ENCODE results near the gene DYNC1LI1.
A peak's percentile ranks its signal among the peaks of the same experiment; 100 is the strongest.

The DYNC1LI1 gene

DNA sequence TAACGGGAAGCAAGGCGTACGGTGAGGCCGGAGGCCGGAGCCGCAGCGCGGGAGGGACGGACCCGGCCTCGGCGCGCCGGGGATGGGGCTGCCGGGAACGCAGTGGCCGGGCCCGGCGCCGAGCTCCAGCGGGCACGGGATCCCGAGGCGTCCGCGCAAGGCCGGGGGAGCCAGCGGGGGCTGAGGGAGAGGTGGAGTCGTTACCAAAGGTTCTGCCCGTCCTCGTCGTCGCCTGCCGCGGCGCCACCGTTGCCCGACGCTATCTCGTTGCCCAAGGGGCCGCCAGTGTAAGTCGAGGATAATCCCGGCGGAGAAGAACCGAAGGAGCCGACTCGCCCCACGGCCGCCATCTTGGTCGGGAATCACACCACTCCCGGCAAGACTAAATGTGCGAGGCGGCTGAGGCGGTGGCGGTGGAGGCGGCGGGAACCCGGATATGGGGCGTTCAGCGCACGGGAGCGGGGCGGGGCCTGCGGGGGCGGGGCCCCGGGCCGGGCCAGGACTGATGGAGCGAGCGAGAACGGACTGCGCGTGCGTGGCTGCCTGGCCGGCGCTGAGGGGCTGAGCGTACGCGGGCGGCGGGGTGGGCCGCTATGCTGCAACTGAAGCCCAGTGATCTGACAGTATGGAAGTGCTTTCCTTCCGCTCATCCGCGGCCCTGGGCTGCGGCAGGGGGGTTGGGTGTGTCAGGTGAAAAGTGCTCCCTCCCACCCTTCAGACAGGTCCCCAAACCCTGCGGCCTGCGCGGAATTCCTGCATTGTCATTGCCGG lies at the start of gene DYNC1LI1:
Gene DYNC1LI1 (minus strand): TSS at position 438 of the 771 bp plus-strand sequence. CDS start 88 bp downstream, at position 350.
- peak; percentile 71 for DNase-seq (ENCODE audit: low read depth)

DNA sequence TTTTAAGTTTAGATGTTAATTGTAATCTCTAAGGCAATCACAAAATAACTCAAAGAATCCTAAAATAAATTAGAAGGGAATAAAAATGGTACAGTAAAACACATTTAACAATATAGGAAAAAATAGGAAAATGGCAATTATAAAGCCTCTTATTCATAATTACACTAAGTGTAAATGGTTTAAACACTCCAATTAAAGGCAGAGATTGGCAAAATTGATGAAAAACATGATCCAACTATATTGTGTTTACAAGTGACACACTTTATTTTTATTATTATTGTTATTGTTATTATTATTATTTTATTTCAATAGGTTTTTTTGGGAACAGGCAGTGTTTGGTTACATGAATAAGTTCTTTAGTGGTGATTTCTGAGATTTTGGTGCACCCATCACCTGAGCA lies 48.7 kb upstream of the DYNC1LI1 start:
- DNase-seq (ENCODE audit: low read depth): no peak

GRCh38 chr3:32616267-32616962 lies 45.8 kb upstream of the DYNC1LI1 start:
- no peak for DNase-seq (ENCODE audit: low read depth)

DNA sequence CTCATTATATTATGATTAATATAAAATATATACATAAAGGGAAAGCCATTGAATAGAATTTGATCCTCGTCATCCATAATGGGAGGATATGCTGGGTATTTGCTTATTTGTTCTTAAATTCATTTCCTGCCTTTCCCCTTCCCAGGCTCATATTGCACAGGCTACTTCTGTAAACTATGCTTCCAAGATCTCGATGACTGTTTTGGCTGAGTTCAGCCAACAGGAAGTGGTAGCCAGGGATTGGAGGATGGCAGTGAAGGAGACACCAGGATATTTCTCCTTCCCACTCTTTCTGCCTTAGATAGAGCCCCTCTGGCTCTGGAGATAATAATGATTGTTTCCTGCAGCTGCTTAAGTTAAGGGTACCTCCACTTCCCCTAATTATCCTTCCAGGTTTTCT lies 44.3 kb upstream of the DYNC1LI1 start:
- no peak for DNase-seq (ENCODE audit: low read depth)

DNA sequence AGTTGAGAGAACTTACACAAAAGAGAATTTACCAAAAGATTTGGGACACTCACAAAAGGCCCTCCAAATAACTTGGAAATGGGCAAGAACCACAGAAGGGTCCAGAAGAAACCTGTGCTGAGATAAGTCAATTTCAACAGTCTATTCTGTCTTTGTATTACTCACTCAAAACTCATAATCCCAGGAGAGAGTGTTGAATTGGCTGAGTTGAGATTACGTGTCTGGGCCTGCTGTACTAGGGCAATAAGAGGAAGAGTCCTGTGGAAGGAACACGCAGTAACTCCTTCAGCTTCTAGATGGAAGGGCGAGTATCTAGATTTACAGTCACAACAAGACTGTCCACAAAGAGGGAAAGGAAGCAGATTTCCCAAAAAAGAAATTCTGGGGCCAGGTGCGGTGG lies 42.5 kb upstream of the DYNC1LI1 start:
- DNase-seq (ENCODE audit: low read depth): no peak

- no peak for DNase-seq (ENCODE audit: low read depth)
These were observed 41.9 kb upstream of the DYNC1LI1 start for GRCh38 chr3:32612547-32612946.

DNA sequence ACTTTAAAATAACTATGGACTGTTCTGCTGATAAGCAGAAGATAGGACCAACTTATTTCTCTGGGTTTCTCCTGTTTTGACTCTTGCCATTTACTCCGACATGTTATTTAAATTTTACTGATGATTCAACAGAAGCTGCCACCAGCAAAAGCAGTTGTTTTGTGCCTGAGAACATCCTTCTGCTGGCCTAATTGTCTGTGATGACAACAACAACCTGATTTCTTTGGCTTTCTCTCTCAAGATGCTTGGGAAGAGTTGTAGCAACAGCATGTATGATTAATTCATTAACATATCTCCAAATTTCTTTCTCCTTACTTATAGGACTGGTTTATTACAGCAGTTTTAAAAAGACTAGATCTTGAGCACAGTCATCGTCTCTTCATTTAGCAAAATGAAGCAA lies 36.9 kb upstream of the DYNC1LI1 start:
- no peak for DNase-seq (ENCODE audit: low read depth)

GRCh38 chr3:32606960-32607359 lies 36.3 kb upstream of the DYNC1LI1 start:
- DNase-seq (ENCODE audit: low read depth): no peak

DNA sequence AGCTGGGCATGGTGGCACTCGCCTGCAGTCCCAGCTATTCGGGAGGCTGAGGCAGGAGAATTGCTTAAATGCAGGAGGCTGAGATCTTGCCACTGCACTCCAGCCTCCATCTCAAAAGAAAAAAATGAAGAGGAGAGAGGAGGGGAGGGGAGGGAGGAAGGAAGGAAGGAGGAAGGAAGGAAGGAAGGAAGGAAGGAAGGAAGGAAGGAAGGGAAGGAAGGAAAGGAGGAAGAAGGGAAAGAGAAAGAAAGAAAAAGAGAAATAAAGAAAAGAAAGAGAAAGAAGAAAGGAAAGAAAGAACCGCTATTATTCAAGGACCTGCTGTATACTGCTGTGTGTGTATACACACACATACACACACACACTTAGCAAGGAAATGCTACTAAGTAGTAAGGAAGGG lies 35.6 kb upstream of the DYNC1LI1 start:
- no peak for DNase-seq (ENCODE audit: low read depth)

DNA sequence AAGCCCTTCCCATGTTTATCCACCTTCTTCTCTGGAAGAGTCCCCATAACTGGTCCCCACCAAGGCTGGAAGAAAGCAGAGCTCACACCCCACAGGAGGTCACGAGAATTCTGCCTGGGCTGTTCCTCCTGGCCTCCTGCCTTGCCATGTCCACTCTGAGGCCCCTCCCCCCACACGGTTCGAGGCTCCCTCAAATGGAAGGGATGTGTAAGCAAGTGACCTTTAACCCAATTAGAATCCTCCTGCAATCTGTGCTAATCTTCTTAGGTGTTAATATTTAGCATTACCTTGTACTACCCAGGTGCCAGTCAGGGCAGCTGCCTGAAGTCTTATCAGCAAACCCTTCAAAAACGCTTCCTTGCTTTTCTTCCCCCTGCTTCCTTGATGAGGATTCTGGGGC lies 32.4 kb upstream of the DYNC1LI1 start:
- no peak for DNase-seq (ENCODE audit: low read depth)

DNA sequence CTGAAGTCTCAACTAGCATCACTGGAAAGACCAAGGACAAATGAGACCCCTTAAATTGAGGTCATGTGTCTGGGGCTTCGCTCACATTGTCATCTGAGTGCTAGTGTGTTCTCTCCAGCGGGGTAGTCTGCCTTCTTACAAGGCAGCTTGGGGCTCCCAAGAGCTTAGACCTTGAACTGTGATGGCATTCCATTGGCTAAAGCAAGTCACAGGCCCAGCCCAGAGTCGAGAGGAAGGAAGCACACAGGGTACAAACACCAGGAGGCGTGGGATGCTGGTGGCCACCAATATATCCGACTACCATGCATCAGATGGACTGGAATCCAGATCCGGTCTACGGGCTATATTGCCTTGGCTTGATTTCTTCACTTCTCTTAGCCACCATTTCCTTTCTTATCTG lies 31.5 kb upstream of the DYNC1LI1 start:
- no peak for DNase-seq (ENCODE audit: low read depth)

DNA sequence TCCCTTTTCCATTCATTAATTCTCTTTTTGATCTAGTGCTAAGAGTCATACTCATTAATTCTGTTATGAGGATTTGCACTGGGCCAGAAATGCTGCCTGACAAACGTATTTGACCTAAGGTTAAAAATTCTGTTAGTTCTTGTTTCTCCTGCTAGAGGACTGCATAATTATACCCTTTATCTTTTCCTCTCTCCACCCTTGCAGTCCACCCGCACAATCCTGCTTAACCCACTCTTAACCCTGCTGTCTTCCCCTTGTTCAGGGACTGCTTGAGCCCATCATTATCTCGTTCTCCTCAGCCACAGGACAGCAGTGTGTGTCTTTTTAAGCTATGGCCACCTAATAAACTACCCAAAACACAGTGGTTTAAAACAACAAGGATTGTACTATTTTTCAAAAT lies 31.1 kb upstream of the DYNC1LI1 start:
- no peak for DNase-seq (ENCODE audit: low read depth)

- no peak for DNase-seq (ENCODE audit: low read depth)
These were observed 27.0 kb upstream of the DYNC1LI1 start for GRCh38 chr3:32597656-32598055.

- DNase-seq (ENCODE audit: low read depth): no peak
These were observed 26.3 kb upstream of the DYNC1LI1 start for GRCh38 chr3:32596909-32597369.

DNA sequence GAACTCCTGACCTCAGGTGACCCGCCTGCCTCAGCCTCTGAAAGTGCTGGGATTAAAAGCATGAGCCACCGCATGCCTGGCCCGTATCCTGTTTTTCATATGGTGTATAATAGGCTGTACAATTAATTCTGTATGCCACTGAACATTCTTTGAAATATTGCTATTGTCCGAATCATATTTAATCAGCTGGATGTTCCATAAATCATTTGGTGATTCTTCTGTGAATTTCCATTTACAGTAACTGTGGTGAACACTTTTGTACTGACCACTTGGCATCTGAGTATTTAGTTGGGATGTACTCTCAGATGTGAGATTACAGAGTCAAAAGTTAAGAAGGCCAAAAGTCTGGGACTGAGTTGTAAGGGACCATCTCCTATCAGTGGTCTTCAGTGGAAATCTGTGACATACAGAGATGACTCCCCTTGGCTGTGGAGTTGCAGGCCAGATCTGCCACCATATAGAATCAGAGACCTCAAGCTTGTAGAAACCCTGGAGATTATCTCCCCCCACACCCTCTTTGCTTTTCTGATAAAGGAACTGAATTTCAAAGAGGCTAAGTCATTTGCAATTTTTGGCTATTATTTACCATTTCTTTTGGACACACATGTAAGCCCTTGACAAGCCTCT lies 25.7 kb upstream of the DYNC1LI1 start:
- no peak for DNase-seq (ENCODE audit: low read depth)

DNA sequence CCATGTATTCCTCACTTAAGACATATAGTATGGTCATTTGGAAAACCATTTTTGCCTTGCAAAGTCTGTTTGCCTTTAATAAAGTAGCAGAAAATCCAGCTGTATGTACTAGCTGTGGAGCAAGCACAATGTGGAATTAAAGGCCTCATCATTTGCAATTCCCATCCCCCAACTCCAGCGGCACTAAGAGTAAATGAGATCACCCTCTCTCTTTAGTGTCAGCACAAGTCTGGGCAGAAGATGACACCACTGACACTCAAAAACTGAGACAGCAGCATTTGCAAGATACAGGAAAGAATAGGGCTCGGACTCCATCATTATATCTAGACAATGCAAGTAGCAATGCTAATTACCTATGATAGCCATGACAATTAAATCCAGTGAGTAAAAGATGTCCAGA lies 24.7 kb upstream of the DYNC1LI1 start:
- DNase-seq (ENCODE audit: low read depth): no peak

DNA sequence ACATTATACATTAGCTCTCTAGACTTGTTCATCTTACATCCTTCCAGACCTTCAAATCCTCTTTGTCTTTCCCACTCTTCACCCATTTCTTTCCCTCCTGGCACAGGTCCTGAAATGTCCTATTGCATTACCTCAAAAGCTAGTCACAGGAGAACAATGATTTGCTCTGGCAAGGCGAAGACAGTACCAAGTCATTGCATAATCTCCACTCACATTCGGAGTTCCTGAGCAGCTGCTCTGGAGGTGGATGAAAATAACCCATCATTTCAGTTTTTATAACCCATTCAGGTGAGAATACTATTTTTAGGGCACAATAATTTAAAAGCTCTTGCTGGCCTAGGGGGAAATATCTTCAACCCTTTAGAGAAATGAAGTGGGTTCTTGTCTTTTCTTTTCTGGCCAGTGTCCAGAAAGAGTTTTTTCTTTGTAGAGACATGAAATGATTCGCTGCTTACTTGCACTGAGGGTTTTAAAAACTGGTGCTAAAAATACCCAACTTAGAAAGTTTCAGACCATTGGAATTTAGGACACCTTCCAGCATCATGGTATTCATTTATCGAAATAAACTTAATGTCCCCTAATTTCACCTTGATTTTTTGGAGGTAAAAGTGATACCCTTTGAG lies 23.4 kb upstream of the DYNC1LI1 start:
- no peak for DNase-seq (ENCODE audit: low read depth)

GRCh38 chr3:32592696-32593353 lies 22.2 kb upstream of the DYNC1LI1 start:
- no peak for DNase-seq (ENCODE audit: low read depth)

GRCh38 chr3:32592011-32592410 lies 21.4 kb upstream of the DYNC1LI1 start:
- DNase-seq (ENCODE audit: low read depth): no peak

DNA sequence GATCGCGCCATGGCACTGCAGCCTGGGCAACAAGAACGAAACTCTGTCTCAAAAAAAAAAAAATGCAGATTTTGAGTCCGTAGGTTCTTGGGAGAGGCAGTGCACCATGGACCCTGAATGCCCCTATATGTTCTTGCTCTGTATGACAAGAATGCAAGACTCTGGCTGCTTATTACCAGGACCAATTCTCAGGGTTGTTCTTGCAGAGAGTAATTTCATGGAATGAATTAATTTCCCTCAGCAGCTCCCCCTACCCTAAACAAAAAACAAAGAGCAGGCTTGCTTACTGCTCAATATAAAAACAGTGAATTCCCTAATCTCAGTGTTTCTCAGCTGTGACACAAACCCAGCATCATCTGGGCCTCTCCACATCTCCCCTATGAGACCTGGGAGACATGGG lies 20.5 kb upstream of the DYNC1LI1 start:
- DNase-seq (ENCODE audit: low read depth): no peak

DNA sequence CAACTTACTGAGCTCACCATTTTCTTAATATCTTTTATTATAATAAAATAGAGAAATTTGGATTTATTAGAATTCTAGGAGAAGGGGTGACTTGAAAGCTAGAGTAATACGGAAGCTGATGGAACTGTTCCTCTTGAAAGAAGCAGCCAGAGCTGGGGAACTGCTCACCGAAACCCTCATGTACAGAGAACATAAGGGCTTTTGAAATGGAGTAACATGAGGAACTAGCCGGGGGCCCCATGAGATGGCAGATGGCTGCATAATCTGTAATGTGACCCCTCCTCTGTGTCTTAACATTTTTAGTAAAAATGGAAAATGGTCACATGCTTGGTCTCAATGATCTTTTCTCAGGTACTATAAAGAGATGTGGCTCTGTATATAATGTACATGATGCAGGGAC lies 15.7 kb upstream of the DYNC1LI1 start:
- DNase-seq (ENCODE audit: low read depth): no peak

DNA sequence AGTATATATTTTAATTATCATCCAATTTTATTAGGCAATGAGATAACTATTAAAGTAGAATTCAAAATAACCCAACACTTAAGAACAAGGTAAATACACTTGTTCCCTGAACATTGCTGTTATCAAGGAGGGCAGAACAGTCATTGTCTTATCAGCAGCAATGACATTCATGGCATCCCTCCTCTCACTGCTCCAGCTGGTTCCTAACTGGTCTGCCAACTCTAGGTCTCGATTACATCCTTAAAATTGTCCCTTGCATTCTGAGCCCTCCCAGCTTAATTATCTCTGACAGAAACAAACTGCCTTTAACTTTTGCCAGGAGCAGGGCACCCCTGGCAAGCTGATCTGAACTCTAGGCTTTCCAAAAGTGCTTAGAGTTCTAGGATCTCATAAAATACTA lies 14.0 kb upstream of the DYNC1LI1 start:
- DNase-seq (ENCODE audit: low read depth): no peak
